Peyer's patch (tissue), 4 donors: ENCODE data around the gene METTL26. TPM values are rescaled to one million over a fixed set of nuclear protein-coding genes. Genes with fewer than 3 reads are reported as not detected.

ENCODE experiments used
- DNase-seq, 3 donors: peaks; one replicate each; pipeline ENCODE4 v3.0.0-alpha.2; 2017 to 2019
- H3K27ac ChIP-seq, 4 donors: fragments of 200-600 bp; sonication (generic); one replicate each; pipeline ENCODE4 v1.5.1; 2016 to 2019
- H3K27me3 ChIP-seq, 2 donors: fragments of 200-600 bp; sonication (generic); one replicate each; pipeline ENCODE4 v1.5.1; 2019
- H3K36me3 ChIP-seq, 3 donors: fragments of 200-600 bp; sonication (generic); one replicate each; pipeline ENCODE4 v1.5.1; 2016 to 2019
- H3K4me1 ChIP-seq, 4 donors: fragments of 200-600 bp; sonication (generic); one replicate each; pipeline ENCODE4 v1.5.1; 2016 to 2019
- H3K4me3 ChIP-seq, 4 donors: fragments of 200-600 bp; sonication (generic); 1 replicate in 3 of 4; 2 replicates in 1 of 4; pipeline ENCODE4 v1.5.1; 2016 to 2019; ENCODE audit warnings: mild to moderate bottlenecking in 1 of 4
- H3K9me3 ChIP-seq, 4 donors: fragments of 200-600 bp; sonication (generic); one replicate each; pipeline ENCODE4 v1.5.1; 2016 to 2019; ENCODE audit warnings: mild to moderate bottlenecking in 1 of 4
- CTCF ChIP-seq, 6 experiments: fragments of 450-650 bp in 4 of 6; fragments of 200-600 bp in 2 of 6; sonication (generic) in 1 of 6; IDR thresholded peaks; one replicate each; pipeline ENCODE4 v1.5.1; 2017 to 2019; ENCODE audit warnings: antibody characterized with exemption in 6 of 6, mild to moderate bottlenecking in 3 of 6, moderate library complexity in 1 of 6
- POLR2A ChIP-seq, 2 donors: fragments of 450-650 bp; IDR thresholded peaks; one replicate each; pipeline ENCODE4 v1.5.1; 2017; ENCODE audit warnings: antibody characterized with exemption in 2 of 2, mild to moderate bottlenecking in 2 of 2, moderate library complexity in 2 of 2
- total RNA-seq, 4 donors: library from RNA; depleted of rRNA; stranded (reverse); fragments of >200 nt; gene quantifications; one replicate each; pipeline ENCODE4 v1.1.0, GENCODE V29; 2016

METTL26 gene
- total RNA-seq, 4 donors from 2014 or later: 44.5 to 153 (median 60.2) TPM

- Histone ChIP-seq H3K4me1 (peaks cover 12 to 57% (median 20%) of the 10 kb centered on the region in 4 donors), H3K27me3 (no peaks in the 10 kb centered on the region), H3K36me3 (peaks cover 0 to under 1% (median 0%) of the 10 kb centered on the region in 3 donors), H3K4me3 (peak overlapping the region in 3 of 4 donors; percentile 92 to 94 (median 94)), H3K27ac (peak overlapping the region in 2 of 4 donors; percentile 90 to 99), H3K9me3 (no peaks in the 10 kb centered on the region)
- no peak for DNase-seq
- no peak for TF ChIP-seq POLR2A (IDR thresholded peaks at IDR 0.05)
- no peak for TF ChIP-seq CTCF (IDR thresholded peaks at IDR 0.05)
Observed at GRCh38 chr16:591231-591630, 44.9 kb downstream of the METTL26 start.

GRCh38 chr16:590815-591200 is 45.3 kb downstream of the METTL26 start:
- DNase-seq: no peak
- no peak for TF ChIP-seq POLR2A (IDR thresholded peaks at IDR 0.05)
- no peak for TF ChIP-seq CTCF (IDR thresholded peaks at IDR 0.05)
- Histone ChIP-seq H3K9me3 (no peaks in the 10 kb centered on the region), H3K36me3 (no peaks in the 10 kb centered on the region), H3K4me3 (peak overlapping the region; percentile 92 to 96 (median 94)), H3K27ac (peak overlapping the region; percentile 81 to 99 (median 86)), H3K4me1 (peaks cover 12 to 57% (median 20%) of the 10 kb centered on the region in 4 donors), H3K27me3 (no peaks in the 10 kb centered on the region)

GRCh38 chr16:590188-590814 is 45.8 kb downstream of the METTL26 start:
- H3K9me3 ChIP-seq: no peaks in the 10 kb centered on the region
- peaks cover 12 to 55% (median 20%) of the 10 kb centered on the region in 4 donors for H3K4me1 ChIP-seq
- peak overlapping the region; percentile 92 to 96 (median 94) for H3K4me3 ChIP-seq
- peak overlapping the region; percentile 81 to 99 (median 86) for H3K27ac ChIP-seq
- TF ChIP-seq CTCF (IDR thresholded peaks at IDR 0.05): peak in 3 of 6 experiments; percentile 20 to 25 (median 21)
- peak; percentile 53 to 87 for TF ChIP-seq POLR2A (IDR thresholded peaks at IDR 0.05)
- no peaks in the 10 kb centered on the region for H3K27me3 ChIP-seq
- no peaks in the 10 kb centered on the region for H3K36me3 ChIP-seq
- no peak for DNase-seq

- Histone ChIP-seq H3K4me3 (peak within 1 kb of the TSS; percentile 92 to 96 (median 94)), H3K4me1 (peaks cover 12 to 49% (median 20%) of the 10 kb centered on the region in 4 donors), H3K27ac (peak within 1 kb of the TSS; percentile 96 to 99 (median 98)), H3K36me3 (no peaks in the 10 kb centered on the region), H3K27me3 (no peaks in the 10 kb centered on the region), H3K9me3 (no peaks in the 10 kb centered on the region)
- DNase-seq: peak; percentile 99
- no peak for TF ChIP-seq POLR2A (IDR thresholded peaks at IDR 0.05)
- peak in 1 of 6 experiments; percentile 26 for TF ChIP-seq CTCF (IDR thresholded peaks at IDR 0.05)
Observed at GRCh38 chr16:589658-590187, 46.4 kb downstream of the METTL26 start, which contains the start of gene RAB40C. Gene RAB40C (plus strand): TSS chr16:590066. CDS start chr16:590292, 226 bp downstream.

GRCh38 chr16:588889-589657 is 47.0 kb downstream of the METTL26 start:
- H3K9me3 ChIP-seq: no peaks in the 10 kb centered on the region
- peak overlapping the region; percentile 96 to 99 (median 98) for H3K27ac ChIP-seq
- H3K4me3 ChIP-seq: peak overlapping the region; percentile 56 to 96 (median 82)
- peaks cover 12 to 42% (median 20%) of the 10 kb centered on the region in 4 donors for H3K4me1 ChIP-seq
- no peaks in the 10 kb centered on the region for H3K27me3 ChIP-seq
- no peaks in the 10 kb centered on the region for H3K36me3 ChIP-seq
- peak; percentile 99 for DNase-seq
- TF ChIP-seq CTCF (IDR thresholded peaks at IDR 0.05): peak in 2 of 6 experiments; percentile 2 to 11
- peak; percentile 92 to 97 for TF ChIP-seq POLR2A (IDR thresholded peaks at IDR 0.05)
